Muscle of leg (tissue), 11 donors: ENCODE results near the gene PTPRN2. TPM values are rescaled to one million over a fixed set of nuclear protein-coding genes. Genes with fewer than 3 reads are reported as not detected.

Experiments
- DNase-seq: peaks from one replicate; pipeline ENCODE4 v3.0.0; 2013
- H3K27ac ChIP-seq: one replicate; pipeline ENCODE4 v1.5.1; 2013; ENCODE audit warnings: mild to moderate bottlenecking, low read length, control low read depth
- H3K27me3 ChIP-seq: one replicate; pipeline ENCODE4 v1.6.1; 2013; ENCODE audit warnings: low read length; ENCODE audit not compliant: control insufficient read depth, insufficient read depth
- H3K36me3 ChIP-seq: one replicate; pipeline ENCODE4 v1.6.1; 2013; ENCODE audit warnings: low read length; ENCODE audit not compliant: control insufficient read depth, insufficient read depth
- H3K4me1 ChIP-seq: one replicate; pipeline ENCODE4 v1.6.1; 2013; ENCODE audit warnings: low read length; ENCODE audit not compliant: control insufficient read depth, insufficient read depth
- H3K4me3 ChIP-seq: one replicate; pipeline ENCODE4 v1.5.1; 2013; ENCODE audit warnings: low read length, control low read depth
- H3K9me3 ChIP-seq: replicated peaks from 2 replicates; pipeline ENCODE4 v1.6.1; 2013; ENCODE audit warnings: low read depth, low read length; ENCODE audit not compliant: control insufficient read depth
- WGBS: methylation state at CpG from one replicate; pipeline ENCODE4 v1.1.5; 2013; ENCODE audit warnings: missing lambda C conversion rate; ENCODE audit not compliant: insufficient coverage; 5-methylcytosine and 5-hydroxymethylcytosine counted together
- polyA plus RNA-seq, 8 donors: library from polyadenylated mRNA; unstranded; fragments of 120-200 nt; gene quantifications; one replicate each; pipeline versions ENCODE4 v1.2.1 to v1.2.3, GENCODE V29; 2013; ENCODE audit warnings: inconsistent platforms in 1 of 8, low replicate concordance in 1 of 8; ENCODE audit not compliant: insufficient read length in 8 of 8, insufficient read depth in 1 of 8
- total RNA-seq: library from RNA; stranded (reverse); fragments of 120-200 nt; gene quantifications from one replicate; pipeline ENCODE4 v1.2.4, GENCODE V29; 2013

Gene PTPRN2
- total and polyA plus RNA-seq, 9 donors = 1.4 to 2.9 (median 2.3) TPM

DNA sequence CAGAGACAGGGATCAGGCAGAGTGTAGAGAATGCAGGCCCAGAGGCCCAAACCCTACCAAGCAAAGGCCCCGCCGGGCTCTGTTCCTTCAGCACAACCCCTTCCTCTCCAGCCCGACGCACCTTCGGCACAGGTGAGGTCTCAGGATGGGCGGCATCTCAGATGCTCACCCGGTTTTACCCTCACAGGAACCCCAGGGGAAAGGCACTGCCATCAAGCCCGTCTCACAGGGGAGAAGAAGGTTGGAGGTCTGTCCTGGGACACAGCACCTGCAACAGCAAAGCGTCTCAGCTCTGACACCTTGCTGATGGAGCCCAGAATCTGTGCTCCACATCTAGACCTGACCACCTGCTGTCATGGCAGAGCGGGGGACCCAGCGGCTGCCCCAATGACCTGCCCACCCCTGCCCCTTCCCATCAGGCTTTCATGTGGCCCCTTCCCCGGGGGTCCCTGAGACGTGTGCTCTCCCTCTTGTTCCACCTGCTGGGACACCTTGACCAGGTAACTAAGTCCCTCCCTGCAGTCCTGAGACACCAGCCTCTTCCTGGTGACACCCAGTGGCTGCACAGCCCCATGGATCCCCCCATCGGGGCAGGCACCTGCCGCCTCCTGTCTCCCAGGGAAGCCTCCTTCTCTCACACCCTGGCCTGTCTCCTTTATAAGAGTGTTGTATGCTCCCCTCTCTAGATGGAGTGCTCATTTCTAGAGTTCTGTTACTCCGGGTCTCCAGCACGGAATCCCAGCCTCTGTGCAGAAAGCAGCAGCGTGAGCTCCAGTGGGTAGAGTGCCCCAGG, 935.3 kb downstream of the PTPRN2 start:
- Histone ChIP-seq H3K4me3 (no peak overlapping the region), H3K36me3 (no peaks in the 10 kb centered on the region), H3K4me1 (no peaks in the 10 kb centered on the region), H3K9me3 (no peaks in the 10 kb centered on the region), H3K27ac (no peak overlapping the region), H3K27me3 (peaks cover 3% of the 10 kb centered on the region)
- 84% methylated on average over 18 of the region's 18 CpGs for WGBS
- DNase-seq = no peak

DNA sequence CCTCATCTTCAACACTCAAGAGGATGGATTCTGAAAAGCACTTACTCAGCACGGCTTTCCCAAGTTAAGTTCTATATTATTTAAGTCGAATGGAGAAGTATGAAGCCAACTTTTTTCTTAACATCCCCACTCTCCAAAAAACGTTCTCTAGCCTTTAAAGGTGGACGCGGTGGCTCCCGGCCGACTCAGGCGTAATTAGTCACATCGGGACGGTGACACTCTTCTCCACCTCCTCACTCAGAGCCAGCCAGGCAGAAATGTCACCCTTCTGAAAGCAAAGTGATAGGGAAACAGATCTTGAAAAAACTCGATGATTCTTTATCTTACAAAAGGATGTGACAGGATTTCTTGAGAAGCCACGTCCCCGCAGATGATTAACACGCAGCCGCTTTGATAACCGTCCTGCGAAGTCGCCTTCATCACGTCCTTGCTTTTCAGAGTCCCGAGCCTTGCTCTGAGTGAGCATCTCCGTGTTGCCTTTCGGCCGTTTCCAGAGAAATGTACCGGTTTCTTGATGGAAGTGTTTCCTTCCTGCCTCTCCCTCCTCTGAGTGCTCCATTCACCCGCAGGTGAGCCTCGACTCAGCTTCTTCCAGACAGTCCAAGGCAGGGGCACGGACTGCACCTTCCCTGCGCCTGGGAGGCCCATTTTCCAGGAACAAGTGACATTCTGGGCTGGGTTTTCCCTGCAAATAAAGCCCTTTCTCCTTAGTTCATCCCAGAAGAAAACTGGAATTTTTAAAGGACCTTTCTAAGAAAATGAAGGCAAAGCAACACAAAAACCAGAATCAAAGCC, 936.1 kb downstream of the PTPRN2 start:
- Histone ChIP-seq H3K4me3 (no peak overlapping the region), H3K27me3 (peaks cover 3% of the 10 kb centered on the region), H3K9me3 (no peaks in the 10 kb centered on the region), H3K36me3 (no peaks in the 10 kb centered on the region), H3K27ac (no peak overlapping the region), H3K4me1 (no peaks in the 10 kb centered on the region)
- 83% methylated on average over 18 of the region's 28 CpGs for WGBS
- DNase-seq = no peak

DNA sequence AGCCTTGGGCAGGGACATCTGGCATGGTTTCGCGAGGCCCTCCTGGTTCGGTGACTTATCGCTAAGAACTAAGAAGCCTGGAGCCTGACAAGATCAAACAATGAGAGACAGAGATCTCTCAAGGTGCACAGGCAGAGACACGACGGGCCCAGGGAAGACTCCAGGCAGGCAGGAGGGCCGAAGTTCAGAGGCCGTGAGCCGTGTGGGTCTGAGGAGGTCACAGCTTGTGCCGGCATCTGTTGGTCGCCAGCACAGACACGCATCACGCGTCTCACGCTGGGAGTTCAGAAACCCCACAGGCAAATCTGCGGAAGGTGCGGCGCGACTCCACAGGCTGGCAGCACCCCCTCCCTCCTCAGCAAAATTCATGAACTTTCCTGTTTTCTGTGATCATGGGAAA, 936.8 kb downstream of the PTPRN2 start:
- Histone ChIP-seq H3K27me3 (peaks cover 3% of the 10 kb centered on the region), H3K4me1 (no peaks in the 10 kb centered on the region), H3K9me3 (no peaks in the 10 kb centered on the region), H3K36me3 (no peaks in the 10 kb centered on the region), H3K4me3 (no peak overlapping the region), H3K27ac (no peak overlapping the region)
- DNase-seq = no peak
- WGBS = 86% methylated on average over 19 of the region's 19 CpGs

DNA sequence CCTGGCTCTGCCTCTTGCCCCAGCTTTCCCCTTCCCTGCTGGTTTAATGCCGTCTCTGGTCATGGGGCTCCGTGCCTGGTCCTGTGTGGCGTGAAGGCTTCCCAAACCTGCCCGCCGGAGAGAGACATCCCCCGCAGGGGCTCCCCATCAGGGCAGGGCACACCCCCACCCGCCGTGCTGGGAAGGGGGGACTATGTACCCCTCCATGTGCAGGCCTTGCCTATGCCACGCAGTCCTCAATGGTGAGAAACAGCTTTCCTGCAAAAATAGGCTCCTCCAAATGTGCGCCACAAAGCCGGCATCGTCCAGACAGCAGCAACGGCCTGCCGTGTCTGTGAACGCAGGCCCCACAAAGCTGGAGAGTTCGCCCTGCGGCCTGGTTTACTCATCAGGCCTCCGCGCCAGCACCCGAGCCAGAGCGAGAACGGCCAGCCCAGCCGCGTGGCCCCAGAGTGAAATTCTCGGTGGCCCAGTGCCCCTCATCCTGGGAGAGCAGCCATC, 937.4 kb downstream of the PTPRN2 start:
- 77% methylated on average over 25 of the region's 25 CpGs for WGBS
- DNase-seq = no peak
- Histone ChIP-seq H3K4me3 (no peak overlapping the region), H3K9me3 (no peaks in the 10 kb centered on the region), H3K27ac (no peak overlapping the region), H3K27me3 (peaks cover 3% of the 10 kb centered on the region), H3K36me3 (no peaks in the 10 kb centered on the region), H3K4me1 (no peaks in the 10 kb centered on the region)

DNA sequence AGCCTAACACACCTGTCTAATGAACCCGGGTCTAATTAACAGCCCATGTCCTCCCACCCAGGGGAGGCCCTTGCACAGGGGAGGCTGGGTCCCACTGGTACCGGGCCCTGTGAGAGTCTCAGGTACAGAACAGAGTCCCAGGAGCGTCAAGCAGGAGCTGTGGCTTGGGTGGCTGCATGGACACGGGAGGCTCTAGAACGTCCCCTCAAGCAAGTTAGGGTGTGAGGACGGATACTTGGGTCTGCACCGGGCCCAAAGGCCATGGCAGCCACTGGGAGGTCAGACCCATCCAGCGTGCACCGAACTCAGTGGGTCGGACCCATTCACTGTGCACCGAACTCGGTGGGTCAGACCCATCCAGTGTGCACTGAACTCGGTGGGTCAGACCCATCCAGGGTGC, 941.1 kb downstream of the PTPRN2 start:
- no peaks in the 10 kb centered on the region for H3K9me3 ChIP-seq
- no peak for DNase-seq
- no peak overlapping the region for H3K4me3 ChIP-seq
- H3K27me3 ChIP-seq = peaks cover under 1% of the 10 kb centered on the region
- H3K4me1 ChIP-seq = no peaks in the 10 kb centered on the region
- WGBS = 93% methylated on average over 13 of the region's 13 CpGs
- H3K36me3 ChIP-seq = no peaks in the 10 kb centered on the region
- no peak overlapping the region for H3K27ac ChIP-seq

DNA sequence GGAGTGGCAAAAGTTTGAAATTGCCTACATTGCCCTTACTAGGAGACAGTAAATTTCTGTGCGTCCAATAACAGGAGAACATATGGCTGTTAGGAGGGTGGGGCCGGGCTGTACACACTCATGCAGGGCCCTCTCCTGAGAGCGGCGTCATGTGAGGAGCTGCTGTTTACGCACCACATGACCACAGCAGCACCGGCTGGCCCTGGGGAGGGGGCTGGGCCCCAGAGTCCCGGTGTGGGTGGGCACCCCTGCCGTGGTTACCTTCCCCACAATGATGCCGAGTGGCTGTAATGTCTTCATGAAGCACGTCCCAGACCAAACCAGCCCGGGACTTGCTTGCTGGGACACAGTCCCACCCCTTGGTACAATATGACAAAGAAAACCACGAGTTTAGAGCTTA, 942.1 kb downstream of the PTPRN2 start:
- no peak for DNase-seq
- Histone ChIP-seq H3K27ac (no peak overlapping the region), H3K4me3 (no peak overlapping the region), H3K27me3 (no peaks in the 10 kb centered on the region), H3K9me3 (peaks cover 1% of the 10 kb centered on the region), H3K4me1 (no peaks in the 10 kb centered on the region), H3K36me3 (no peaks in the 10 kb centered on the region)
- 73% methylated on average over 11 of the region's 12 CpGs for WGBS

DNA sequence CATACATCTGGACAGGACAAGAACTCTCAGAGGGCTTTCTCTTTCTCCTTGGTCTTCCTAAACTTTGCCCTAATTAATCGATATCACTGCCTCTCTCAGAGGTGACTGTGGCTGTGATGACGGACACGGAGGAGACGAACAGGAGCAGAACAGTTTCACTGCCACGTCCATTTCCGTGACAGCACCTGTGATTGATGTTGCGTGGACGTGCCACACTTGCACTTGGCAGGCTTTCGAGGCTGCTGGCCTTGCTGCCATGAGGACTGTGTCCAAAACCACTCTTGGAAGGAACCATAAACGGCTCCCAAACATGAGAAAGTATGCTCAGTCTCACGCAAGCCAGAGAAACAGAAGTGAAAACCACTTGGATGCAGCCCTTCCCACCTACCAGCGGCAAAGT, 942.7 kb downstream of the PTPRN2 start:
- no peak for DNase-seq
- WGBS = 79% methylated on average over 12 of the region's 12 CpGs
- H3K4me1 ChIP-seq = no peaks in the 10 kb centered on the region

DNA sequence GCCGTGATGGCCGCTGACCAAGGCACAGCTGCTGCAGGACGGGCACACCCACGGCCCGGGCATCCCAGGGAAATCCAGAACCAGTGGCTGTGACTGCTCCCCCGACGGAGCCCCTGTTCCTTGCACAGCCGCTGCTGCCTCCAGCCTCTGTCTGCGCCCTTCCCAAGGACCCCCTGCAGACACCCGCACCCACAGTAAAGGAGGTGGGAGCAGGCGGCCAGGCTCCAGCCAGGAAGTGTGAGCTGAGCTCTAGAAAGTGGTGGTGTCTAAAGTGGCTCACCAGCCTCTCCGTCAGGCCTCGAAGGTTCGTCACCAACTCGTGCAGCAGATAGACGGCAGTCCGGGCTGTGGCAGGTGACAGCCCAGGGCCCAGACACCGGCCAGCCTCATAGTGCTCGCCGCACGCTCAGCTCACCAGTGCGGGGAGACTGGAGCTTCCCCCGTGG, 944.1 kb downstream of the PTPRN2 start:
- no peak overlapping the region for H3K27ac ChIP-seq
- no peaks in the 10 kb centered on the region for H3K27me3 ChIP-seq
- no peaks in the 10 kb centered on the region for H3K36me3 ChIP-seq
- WGBS = 81% methylated on average over 17 of the region's 23 CpGs
- H3K4me3 ChIP-seq = no peak overlapping the region
- H3K9me3 ChIP-seq = peaks cover 8% of the 10 kb centered on the region
- no peak for DNase-seq
- H3K4me1 ChIP-seq = no peaks in the 10 kb centered on the region

More for the DNA sequence above, 942.7 kb downstream of the PTPRN2 start:
- Histone ChIP-seq H3K27ac (no peak overlapping the region), H3K27me3 (no peaks in the 10 kb centered on the region), H3K9me3 (peaks cover 7% of the 10 kb centered on the region), H3K4me3 (no peak overlapping the region), H3K36me3 (no peaks in the 10 kb centered on the region)

DNA sequence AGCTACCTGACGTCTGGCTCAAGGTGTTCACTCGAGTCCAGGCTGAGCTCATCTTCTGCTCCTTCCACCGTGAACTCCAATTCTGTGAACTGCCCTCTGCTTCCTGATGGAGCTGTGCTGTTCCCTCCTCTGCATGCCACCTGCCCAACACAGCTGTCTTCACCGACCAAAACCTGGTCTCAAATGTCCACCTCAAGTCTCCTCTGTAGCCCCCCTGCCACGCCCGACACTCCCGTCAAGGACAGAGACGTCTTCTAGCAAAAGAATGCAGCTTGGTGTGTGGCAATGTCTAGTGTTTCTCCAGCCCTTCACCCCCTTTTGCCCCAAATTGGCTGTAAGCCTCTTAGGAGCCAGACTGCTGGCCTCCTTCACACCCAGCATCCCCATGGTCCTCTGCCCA, 945.8 kb downstream of the PTPRN2 start:
- H3K4me1 ChIP-seq = no peaks in the 10 kb centered on the region
- H3K36me3 ChIP-seq = no peaks in the 10 kb centered on the region
- H3K4me3 ChIP-seq = no peak overlapping the region
- no peaks in the 10 kb centered on the region for H3K27me3 ChIP-seq
- WGBS = 71% methylated on average over 3 of the region's 8 CpGs
- H3K9me3 ChIP-seq = peaks cover 8% of the 10 kb centered on the region
- H3K27ac ChIP-seq = no peak overlapping the region
- DNase-seq = no peak

DNA sequence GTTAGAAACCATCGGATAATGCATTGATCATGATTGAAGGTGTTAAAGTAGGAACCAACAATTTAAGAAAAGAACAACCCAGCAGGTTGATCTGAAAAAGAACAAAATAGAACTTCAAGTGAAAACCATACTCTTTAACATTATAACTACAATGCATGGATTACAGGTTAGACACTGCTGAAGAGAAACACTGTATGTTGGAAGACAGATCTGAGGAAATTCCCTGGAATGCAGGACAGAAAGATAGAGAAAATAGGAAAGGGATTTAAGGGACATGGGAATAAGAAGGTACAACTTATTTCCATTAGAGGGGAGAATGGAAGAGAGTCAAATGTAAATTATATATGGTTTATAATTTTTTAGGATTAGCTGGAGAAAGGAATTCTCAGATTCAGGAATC, 947.5 kb downstream of the PTPRN2 start:
- Histone ChIP-seq H3K4me1 (no peaks in the 10 kb centered on the region), H3K9me3 (peaks cover 8% of the 10 kb centered on the region), H3K27me3 (no peaks in the 10 kb centered on the region), H3K27ac (no peak overlapping the region), H3K4me3 (no peak overlapping the region), H3K36me3 (no peaks in the 10 kb centered on the region)
- DNase-seq = no peak
- no CpG with 5 or more reads among the region's 1 CpG for WGBS
